Nephron progenitor cell (in vitro differentiated cells): Measurements from ENCODE around the gene STH.

Experiments
- DNase-seq: peaks from one replicate; pipeline ENCODE4 v3.0.0; 2021
- H3K27ac Mint-ChIP-seq: 2 replicates; pipeline ENCODE4 v1.8.0; 2021; ENCODE audit warnings: mild to moderate bottlenecking, moderate library complexity, mixed read lengths
- H3K27me3 Mint-ChIP-seq: 2 replicates; pipeline ENCODE4 v1.8.0; 2021; ENCODE audit warnings: mild to moderate bottlenecking, low read depth, mixed read lengths; ENCODE audit not compliant: poor library complexity
- H3K36me3 Mint-ChIP-seq: 2 replicates; pipeline ENCODE4 v1.8.0; 2021; ENCODE audit warnings: low read depth, mixed read lengths
- H3K4me1 Mint-ChIP-seq: 2 replicates; pipeline ENCODE4 v1.8.0; 2021; ENCODE audit warnings: mixed read lengths
- H3K4me3 Mint-ChIP-seq: 2 replicates; pipeline ENCODE4 v1.8.0; 2021; ENCODE audit warnings: mild to moderate bottlenecking, moderate library complexity, mixed read lengths
- H3K9me3 Mint-ChIP-seq: 2 replicates; pipeline ENCODE4 v1.8.0; 2021; ENCODE audit warnings: mild to moderate bottlenecking, moderate library complexity, mixed read lengths
- CTCF ChIP-seq: fragments of 200-600 bp; sonication (generic); IDR thresholded peaks from 2 replicates; pipeline ENCODE4 v1.5.0; 2021; ENCODE audit warnings: antibody characterized with exemption

Gene STH

GRCh38 chr17:45958307-45958706 lies 40.7 kb upstream of the STH start:
- DNase-seq: no peak
- Mint-ChIP-seq H3K36me3 (no peaks in the 10 kb centered on the region), H3K4me3 (no peak overlapping the region), H3K27me3 (no peaks in the 10 kb centered on the region), H3K27ac (no peak overlapping the region), H3K4me1 (no peaks in the 10 kb centered on the region), H3K9me3 (no peaks in the 10 kb centered on the region)
- TF ChIP-seq CTCF: no peak

- no peak for TF ChIP-seq CTCF
- no peak for DNase-seq
- H3K27ac Mint-ChIP-seq: no peak overlapping the region
Observed at GRCh38 chr17:45958994-45959665, 39.9 kb upstream of the STH start.

GRCh38 chr17:45960311-45960710 lies 38.7 kb upstream of the STH start:
- Mint-ChIP-seq H3K4me1 (peaks cover 4% of the 10 kb centered on the region), H3K4me3 (no peak overlapping the region), H3K27me3 (peaks cover 8% of the 10 kb centered on the region), H3K9me3 (no peaks in the 10 kb centered on the region), H3K36me3 (no peaks in the 10 kb centered on the region), H3K27ac (no peak overlapping the region)
- no peak for DNase-seq
- TF ChIP-seq CTCF: no peak

More at GRCh38 chr17:45958994-45959665, 39.9 kb upstream of the STH start:
- H3K36me3 Mint-ChIP-seq: no peaks in the 10 kb centered on the region
- peaks cover 4% of the 10 kb centered on the region for H3K4me1 Mint-ChIP-seq
- H3K4me3 Mint-ChIP-seq: no peak overlapping the region
- H3K9me3 Mint-ChIP-seq: no peaks in the 10 kb centered on the region
- no peaks in the 10 kb centered on the region for H3K27me3 Mint-ChIP-seq

- Mint-ChIP-seq H3K9me3 (no peaks in the 10 kb centered on the region), H3K27me3 (peaks cover 16% of the 10 kb centered on the region), H3K4me1 (peaks cover 4% of the 10 kb centered on the region), H3K36me3 (no peaks in the 10 kb centered on the region), H3K4me3 (no peak overlapping the region), H3K27ac (no peak overlapping the region)
- no peak for TF ChIP-seq CTCF
- DNase-seq: no peak
Observed at GRCh38 chr17:45961206-45961605, 37.8 kb upstream of the STH start.

- TF ChIP-seq CTCF: no peak
- no peak overlapping the region for H3K27ac Mint-ChIP-seq
- peaks cover 4% of the 10 kb centered on the region for H3K4me1 Mint-ChIP-seq
- DNase-seq: no peak
- H3K27me3 Mint-ChIP-seq: peaks cover 24% of the 10 kb centered on the region
- no peaks in the 10 kb centered on the region for H3K9me3 Mint-ChIP-seq
- no peak overlapping the region for H3K4me3 Mint-ChIP-seq
- no peaks in the 10 kb centered on the region for H3K36me3 Mint-ChIP-seq
Observed at GRCh38 chr17:45962221-45962972, 36.7 kb upstream of the STH start.

- Mint-ChIP-seq H3K27me3 (peaks cover 32% of the 10 kb centered on the region), H3K9me3 (no peaks in the 10 kb centered on the region), H3K4me1 (peaks cover 4% of the 10 kb centered on the region), H3K4me3 (no peak overlapping the region), H3K36me3 (no peaks in the 10 kb centered on the region), H3K27ac (no peak overlapping the region)
- DNase-seq: no peak
- no peak for TF ChIP-seq CTCF
Observed at GRCh38 chr17:45963283-45963682, 35.8 kb upstream of the STH start.
